ENCODE measurements around the gene TVP23C.
"Not testable (repeated sequence)": the region's sequence is repeated elsewhere in the genome, so short reads cannot be mapped to it uniquely, and the experiment has no call there.

The TVP23C gene

GRCh38 chr17:15563375-15563857, at the start of gene TVP23C:
Gene TVP23C, minus strand, starts transcription at chr17:15563483. Its CDS starts 35 bp downstream, at chr17:15563448.
- FAIRE-seq: not testable (repeated sequence)

GRCh38 chr17:15592960-15593359, 29.7 kb upstream of the TVP23C start:
- not testable (repeated sequence) for FAIRE-seq

- FAIRE-seq: not testable (repeated sequence)
These were observed 28.7 kb upstream of the TVP23C start for GRCh38 chr17:15591986-15592385.

- FAIRE-seq: not testable (repeated sequence)
These were observed 27.6 kb upstream of the TVP23C start for GRCh38 chr17:15590844-15591243.

- FAIRE-seq: not testable (repeated sequence)
These were observed 26.6 kb upstream of the TVP23C start for GRCh38 chr17:15589544-15590536.

- peak; percentile 14 for FAIRE-seq
These were observed 24.7 kb upstream of the TVP23C start for GRCh38 chr17:15588017-15588416.

GRCh38 chr17:15583313-15583712, 20.0 kb upstream of the TVP23C start:
- not testable (repeated sequence) for FAIRE-seq

GRCh38 chr17:15581462-15581861, 18.2 kb upstream of the TVP23C start:
- FAIRE-seq: not testable (repeated sequence)

- FAIRE-seq: not testable (repeated sequence)
These were observed 13.6 kb upstream of the TVP23C start for GRCh38 chr17:15576848-15577247.

- FAIRE-seq: not testable (repeated sequence)
These were observed 11.4 kb upstream of the TVP23C start for GRCh38 chr17:15574660-15575059.

- FAIRE-seq: not testable (repeated sequence)
These were observed 10.6 kb upstream of the TVP23C start for GRCh38 chr17:15573870-15574269.

- not testable (repeated sequence) for FAIRE-seq
These were observed 489 bp downstream of the TVP23C start for GRCh38 chr17:15562613-15563374.

- FAIRE-seq: not testable (repeated sequence)
These were observed 1.8 kb downstream of the TVP23C start for GRCh38 chr17:15561439-15561838.

- not testable (repeated sequence) for FAIRE-seq
These were observed 4.7 kb downstream of the TVP23C start for GRCh38 chr17:15558403-15559105.

GRCh38 chr17:15557334-15557832, 5.9 kb downstream of the TVP23C start:
- not testable (repeated sequence) for FAIRE-seq

GRCh38 chr17:15552932-15553331, 10.4 kb downstream of the TVP23C start:
- not testable (repeated sequence) for FAIRE-seq

- FAIRE-seq: not testable (repeated sequence)
These were observed 13.7 kb downstream of the TVP23C start for GRCh38 chr17:15549552-15549951.

GRCh38 chr17:15546604-15547003, 16.7 kb downstream of the TVP23C start:
- FAIRE-seq: not testable (repeated sequence)

GRCh38 chr17:15540371-15541219, 22.7 kb downstream of the TVP23C start:
- not testable (repeated sequence) for FAIRE-seq

GRCh38 chr17:15533122-15533521, 30.2 kb downstream of the TVP23C start:
- FAIRE-seq: not testable (repeated sequence)

Measured in colon (tissue), 2 donors.